Measurements from ENCODE around the gene REPIN1.

Gene REPIN1

GRCh38 chr7:150399421-150400007 lies 30.9 kb downstream of the REPIN1 start:
- TF ChIP-seq CTCF (IDR thresholded peaks at IDR 0.05; ENCODE audit: borderline replicate concordance, insufficient read depth, low read depth, low read length), result no peak
- H3K4me3 ChIP-seq (ENCODE audit: low read depth, low read length), result no peak overlapping the region

GRCh38 chr7:150400008-150400787 lies 31.6 kb downstream of the REPIN1 start:
- H3K4me3 ChIP-seq (ENCODE audit: low read depth, low read length), result no peak overlapping the region
- TF ChIP-seq CTCF (IDR thresholded peaks at IDR 0.05; ENCODE audit: borderline replicate concordance, insufficient read depth, low read depth, low read length), result no peak

- H3K4me3 ChIP-seq (ENCODE audit: low read depth, low read length), result no peak overlapping the region
- TF ChIP-seq CTCF (IDR thresholded peaks at IDR 0.05; ENCODE audit: borderline replicate concordance, insufficient read depth, low read depth, low read length), result no peak
Measured at GRCh38 chr7:150400788-150401423, 32.3 kb downstream of the REPIN1 start.

GRCh38 chr7:150401424-150401790 lies 32.8 kb downstream of the REPIN1 start:
- no peak for TF ChIP-seq CTCF (IDR thresholded peaks at IDR 0.05; ENCODE audit: borderline replicate concordance, insufficient read depth, low read depth, low read length)
- H3K4me3 ChIP-seq (ENCODE audit: low read depth, low read length), result no peak overlapping the region

GRCh38 chr7:150401861-150402631 lies 33.4 kb downstream of the REPIN1 start:
- no peak overlapping the region for H3K4me3 ChIP-seq (ENCODE audit: low read depth, low read length)
- TF ChIP-seq CTCF (IDR thresholded peaks at IDR 0.05; ENCODE audit: borderline replicate concordance, insufficient read depth, low read depth, low read length), result no peak

GRCh38 chr7:150402671-150403321 lies 34.2 kb downstream of the REPIN1 start:
- no peak overlapping the region for H3K4me3 ChIP-seq (ENCODE audit: low read depth, low read length)
- no peak for TF ChIP-seq CTCF (IDR thresholded peaks at IDR 0.05; ENCODE audit: borderline replicate concordance, insufficient read depth, low read depth, low read length)
